ENCODE measurements around the gene RPP21. TPM values are rescaled to one million over a fixed set of nuclear protein-coding genes. Genes with fewer than 3 reads are reported as not detected.
"Not testable (repeated sequence)": the region's sequence is repeated elsewhere in the genome, so short reads cannot be mapped to it uniquely, and the experiment has no call there.

The RPP21 gene
- total RNA-seq, 1 donor from 2014 or later = 46.0 TPM

GRCh38 chr6:30331981-30332380 lies 13.0 kb upstream of the RPP21 start:
- ATAC-seq = peak; percentile 69

GRCh38 chr6:30334075-30334783 lies 10.7 kb upstream of the RPP21 start:
- ATAC-seq = peak; percentile 33

- ATAC-seq = no peak
Measured at GRCh38 chr6:30340589-30341054, 4.3 kb upstream of the RPP21 start.

- ATAC-seq = no peak
Measured at GRCh38 chr6:30341218-30341617, 3.7 kb upstream of the RPP21 start.

- no peak for ATAC-seq
Measured at GRCh38 chr6:30341728-30342127, 3.2 kb upstream of the RPP21 start.

- peak; percentile 2 for ATAC-seq
Measured at GRCh38 chr6:30344191-30344867, 627 bp upstream of the RPP21 start.

GRCh38 chr6:30345852-30346251 lies 896 bp downstream of the RPP21 start:
- ATAC-seq = no peak

GRCh38 chr6:30348957-30349356 lies 4.0 kb downstream of the RPP21 start:
- no peak for ATAC-seq

GRCh38 chr6:30349421-30350177 lies 4.6 kb downstream of the RPP21 start:
- no peak for ATAC-seq

GRCh38 chr6:30350524-30350923 lies 5.6 kb downstream of the RPP21 start:
- ATAC-seq = no peak

GRCh38 chr6:30352550-30352949 lies 7.6 kb downstream of the RPP21 start:
- no peak for ATAC-seq

- no peak for ATAC-seq
Measured at GRCh38 chr6:30355281-30355680, 10.3 kb downstream of the RPP21 start.

- ATAC-seq = no peak
Measured at GRCh38 chr6:30356536-30356935, 11.6 kb downstream of the RPP21 start.

GRCh38 chr6:30357678-30358540 lies 13.0 kb downstream of the RPP21 start:
- ATAC-seq = peak; percentile 57

- ATAC-seq = no peak
Measured at GRCh38 chr6:30359276-30359675, 14.3 kb downstream of the RPP21 start.

- no peak for ATAC-seq
Measured at GRCh38 chr6:30360139-30360538, 15.2 kb downstream of the RPP21 start.

GRCh38 chr6:30361661-30362060 lies 16.7 kb downstream of the RPP21 start:
- ATAC-seq = no peak

GRCh38 chr6:30363459-30363858 lies 18.5 kb downstream of the RPP21 start:
- no peak for ATAC-seq

GRCh38 chr6:30364591-30364990 lies 19.6 kb downstream of the RPP21 start:
- ATAC-seq = no peak

GRCh38 chr6:30369280-30369679 lies 24.3 kb downstream of the RPP21 start:
- not testable (repeated sequence) for ATAC-seq

- ATAC-seq = no peak
Measured at GRCh38 chr6:30378290-30378937, 33.5 kb downstream of the RPP21 start.

GRCh38 chr6:30380464-30380863 lies 35.5 kb downstream of the RPP21 start:
- ATAC-seq = no peak

Data from esophagus mucosa (tissue), 1 donor.